Calu3 (cell line): Measurements from ENCODE around the gene PRPF6. TPM values are rescaled to one million over a fixed set of nuclear protein-coding genes. Genes with fewer than 3 reads are reported as not detected.
A peak's percentile ranks its signal among the peaks of the same experiment; 100 is the strongest.

Experiments used
- BruUV-seq: library from RNA; stranded (reverse); fragments of 400-500 nt; replicated peaks from 2 replicates; lab custom pipeline; 2021; lab: Mats Ljungman, UMichigan
- CTCF ChIA-PET: fragments of 300-600 bp; sonication (Branson Sonifier 250); formaldehyde crosslinking; loops from one replicate; lab custom pipeline; 2022; ENCODE audit warnings: antibody characterized with exemption; lab: Charles Lee
- DNase-seq: peaks from one replicate; pipeline ENCODE4 v3.0.0; 2022
- H3K27ac Mint-ChIP-seq: one replicate; pipeline ENCODE4 v1.8.0; 2022; ENCODE audit warnings: mixed read lengths; ENCODE audit not compliant: unreplicated experiment
- H3K27me3 Mint-ChIP-seq: one replicate; pipeline ENCODE4 v1.8.0; 2022; ENCODE audit warnings: mixed read lengths; ENCODE audit not compliant: unreplicated experiment
- H3K36me3 Mint-ChIP-seq: one replicate; pipeline ENCODE4 v1.8.0; 2022; ENCODE audit warnings: mild to moderate bottlenecking, moderate library complexity, mixed read lengths; ENCODE audit not compliant: insufficient read depth, unreplicated experiment
- H3K4me1 Mint-ChIP-seq: one replicate; pipeline ENCODE4 v1.8.0; 2022; ENCODE audit warnings: mild to moderate bottlenecking, low read depth, mixed read lengths; ENCODE audit not compliant: unreplicated experiment
- H3K4me3 Mint-ChIP-seq: one replicate; pipeline ENCODE4 v1.8.0; 2022; ENCODE audit warnings: mild to moderate bottlenecking, low read depth, moderate library complexity, mixed read lengths; ENCODE audit not compliant: unreplicated experiment
- H3K9me3 Mint-ChIP-seq: one replicate; pipeline ENCODE4 v1.8.0; 2022; ENCODE audit warnings: low read depth, mixed read lengths; ENCODE audit not compliant: unreplicated experiment
- CTCF ChIP-seq: fragments of 200-600 bp; IDR thresholded peaks from one replicate; pipeline ENCODE4 v1.8.0; 2022; ENCODE audit warnings: antibody characterized with exemption; ENCODE audit not compliant: unreplicated experiment
- intact Hi-C: fragments of 100-400 bp; cut with micrococcal nuclease; formaldehyde crosslinking; loops from one replicate; pipeline ENCODE4 v1.10.0; 2022; ENCODE audit not compliant: unreplicated experiment
- total RNA-seq: library from RNA; stranded (reverse); gene quantifications from 2 replicates; pipeline ENCODE4 v1.2.3, GENCODE V29; 2022

Gene PRPF6
- total RNA-seq, 1 experiment from 2014 or later, result 113 TPM

- H3K36me3 Mint-ChIP-seq, result peaks cover 41% of the 10 kb centered on the region
- CTCF ChIA-PET, result interaction anchor here (0.8 kb wide), 1 partner anchor 10 kb away, joined by 3 read pairs; no protein-coding TSS in a partner anchor
These were observed 95.4 kb downstream of the PRPF6 start for GRCh38 chr20:64076061-64076997.

DNA sequence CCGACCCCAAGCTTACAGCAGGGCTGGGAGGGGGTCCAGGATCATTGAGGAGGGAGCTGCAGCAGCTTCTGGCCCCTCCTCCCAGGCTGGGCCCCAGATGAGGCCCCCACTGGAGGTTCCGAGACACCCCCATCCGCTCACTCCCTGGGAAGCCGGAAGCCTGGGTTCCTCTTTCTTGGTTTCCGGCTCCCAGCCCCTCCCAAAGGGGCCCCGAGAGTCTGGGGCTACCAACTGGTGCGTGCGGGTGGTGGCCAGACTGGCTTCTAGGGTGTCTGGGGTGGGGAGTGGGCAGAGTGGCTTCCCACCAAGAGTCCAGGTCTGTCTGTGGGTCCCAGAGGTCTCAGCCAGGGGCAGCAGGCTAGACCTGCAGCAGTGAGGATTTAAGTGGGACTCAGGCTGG is 96.2 kb downstream of the PRPF6 start:
- Mint-ChIP-seq H3K4me1 (peaks cover 24% of the 10 kb centered on the region), H3K4me3 (no peak overlapping the region), H3K27me3 (peaks cover 21% of the 10 kb centered on the region), H3K9me3 (no peaks in the 10 kb centered on the region), H3K36me3 (peaks cover 39% of the 10 kb centered on the region), H3K27ac (no peak overlapping the region)
- intact Hi-C loops, result no loop called here
- no TSS peak for BruUV-seq
- DNase-seq, result no peak
- CTCF ChIA-PET, result no interaction called here
- TF ChIP-seq CTCF, result no peak

More at GRCh38 chr20:64076061-64076997, 95.4 kb downstream of the PRPF6 start:
- H3K27ac Mint-ChIP-seq, result no peak overlapping the region
- H3K9me3 Mint-ChIP-seq, result no peaks in the 10 kb centered on the region
- H3K4me1 Mint-ChIP-seq, result peaks cover 16% of the 10 kb centered on the region
- peaks cover 13% of the 10 kb centered on the region for H3K27me3 Mint-ChIP-seq
- H3K4me3 Mint-ChIP-seq, result no peak overlapping the region
- no TSS peak for BruUV-seq
- intact Hi-C loops, result no loop called here
- no peak for DNase-seq
- TF ChIP-seq CTCF, result no peak

DNA sequence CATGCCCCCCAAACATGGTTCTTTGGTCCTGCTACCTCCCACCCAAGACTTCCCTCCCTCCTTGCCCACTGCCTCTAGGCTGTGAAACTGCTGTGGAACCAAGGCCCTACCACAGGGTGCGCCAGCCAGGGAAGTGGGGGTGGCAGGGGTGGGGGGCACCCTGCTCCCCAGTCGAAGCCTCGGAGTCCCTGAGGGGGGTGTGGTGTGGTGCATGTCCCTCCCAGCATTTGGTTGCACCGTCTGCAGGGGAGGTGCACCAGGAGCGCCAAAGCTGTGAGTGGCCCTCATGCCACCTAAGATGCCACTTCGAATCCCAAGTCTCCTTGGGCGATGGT is 96.6 kb downstream of the PRPF6 start:
- CTCF ChIA-PET, result no interaction called here
- peaks cover 25% of the 10 kb centered on the region for H3K27me3 Mint-ChIP-seq

DNA sequence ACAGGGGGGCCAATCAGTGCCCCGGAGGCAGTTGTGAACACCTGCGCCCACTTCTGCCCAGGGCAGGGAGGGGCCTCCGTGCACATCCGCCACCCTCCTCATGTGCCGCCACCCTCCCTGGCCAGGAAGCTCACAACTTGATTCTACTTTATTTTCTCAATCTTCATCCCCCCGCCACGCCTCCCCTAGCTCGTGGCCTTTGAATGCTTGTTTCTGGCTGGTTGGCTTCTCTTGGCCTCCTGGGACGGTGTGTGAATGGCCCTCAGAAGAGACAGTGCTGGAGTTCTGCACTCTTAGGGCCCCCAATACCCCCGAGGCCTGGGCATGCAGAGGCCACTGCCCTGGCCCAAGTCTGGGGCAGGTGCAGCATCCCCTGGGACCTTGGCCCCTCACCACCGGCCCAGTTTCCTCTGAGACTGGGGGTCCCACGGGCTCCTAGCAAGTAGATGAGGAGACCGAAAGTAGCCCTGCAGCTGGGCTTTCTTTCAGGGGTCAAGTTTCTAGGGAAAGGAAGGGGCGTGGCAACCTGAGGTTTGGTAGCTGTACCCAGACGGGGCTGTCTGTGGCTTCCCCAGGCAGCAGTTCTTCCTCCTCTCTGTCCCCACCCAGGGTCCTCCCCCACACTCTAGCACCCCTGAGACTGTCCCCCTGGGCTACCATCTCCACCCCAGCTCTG is 97.1 kb downstream of the PRPF6 start:
- peaks cover 32% of the 10 kb centered on the region for H3K4me1 Mint-ChIP-seq
- CTCF ChIA-PET, result no interaction called here
- H3K27me3 Mint-ChIP-seq, result peaks cover 30% of the 10 kb centered on the region
- peak overlapping the region; percentile 82 for H3K4me3 Mint-ChIP-seq
- no peak for DNase-seq
- intact Hi-C loops, result no loop called here
- BruUV-seq, result no TSS peak
- TF ChIP-seq CTCF, result no peak
- H3K36me3 Mint-ChIP-seq, result peaks cover 30% of the 10 kb centered on the region
- no peak overlapping the region for H3K27ac Mint-ChIP-seq
- no peaks in the 10 kb centered on the region for H3K9me3 Mint-ChIP-seq

More for the DNA sequence above, 96.6 kb downstream of the PRPF6 start:
- DNase-seq, result no peak
- Mint-ChIP-seq H3K9me3 (no peaks in the 10 kb centered on the region), H3K27ac (no peak overlapping the region), H3K4me3 (no peak overlapping the region), H3K4me1 (peaks cover 28% of the 10 kb centered on the region), H3K36me3 (peaks cover 35% of the 10 kb centered on the region)
- no TSS peak for BruUV-seq
- intact Hi-C loops, result no loop called here
- no peak for TF ChIP-seq CTCF
